Peyer's patch (tissue), 4 donors: ENCODE results near the gene NEU2.

ENCODE experiments used
- POLR2A ChIP-seq, 2 donors: fragments of 450-650 bp; IDR thresholded peaks; one replicate each; pipeline ENCODE4 v1.5.1; 2017; ENCODE audit warnings: antibody characterized with exemption in 2 of 2, mild to moderate bottlenecking in 2 of 2, moderate library complexity in 2 of 2
- TF ChIP-seq, protein P1 (sequence below), 6 experiments: fragments of 450-650 bp in 4 of 6; fragments of 200-600 bp in 2 of 6; sonication (generic) in 1 of 6; IDR thresholded peaks; one replicate each; pipeline ENCODE4 v1.5.1; 2017 to 2019; ENCODE audit warnings: antibody characterized with exemption in 6 of 6, mild to moderate bottlenecking in 3 of 6, moderate library complexity in 1 of 6

DNA sequence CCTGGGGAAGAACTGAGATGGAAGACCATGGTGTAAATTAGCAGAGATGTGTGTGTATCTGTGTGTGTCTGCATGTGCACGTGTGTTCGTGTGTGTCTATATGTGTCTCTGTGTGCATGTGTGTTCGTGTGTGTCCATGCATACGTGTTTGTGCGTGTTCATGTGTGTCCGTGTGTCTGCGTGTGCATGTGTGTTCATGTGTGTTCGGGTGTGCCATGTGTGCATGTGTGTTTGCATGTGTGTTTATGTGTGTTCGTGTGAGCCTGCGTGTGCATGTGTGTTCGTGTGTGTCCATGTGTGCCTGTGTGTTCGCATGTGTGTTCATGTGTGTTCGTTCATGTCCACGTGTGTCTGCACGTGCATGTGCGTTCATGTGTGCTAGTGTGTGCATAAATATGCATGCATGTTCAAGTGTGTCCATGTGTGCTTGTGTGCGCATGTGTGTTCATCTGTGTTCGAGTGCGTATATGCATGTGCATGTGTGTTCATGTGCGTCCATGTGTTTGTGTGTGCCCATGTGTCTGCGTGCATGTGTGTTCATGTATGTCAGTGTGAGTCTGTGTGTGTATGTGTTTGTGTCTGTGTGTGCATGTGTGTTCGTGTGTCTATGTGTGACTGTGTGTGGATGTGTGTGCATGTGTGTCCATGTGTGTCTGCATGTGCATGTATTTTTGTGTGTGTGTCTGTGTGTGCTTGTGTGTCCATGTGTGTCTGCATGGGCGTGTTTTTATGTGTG, 3.1 kb downstream of the NEU2 start:
- TF ChIP-seq POLR2A (IDR thresholded peaks at IDR 0.05): no peak
- TF ChIP-seq, protein P1, sequence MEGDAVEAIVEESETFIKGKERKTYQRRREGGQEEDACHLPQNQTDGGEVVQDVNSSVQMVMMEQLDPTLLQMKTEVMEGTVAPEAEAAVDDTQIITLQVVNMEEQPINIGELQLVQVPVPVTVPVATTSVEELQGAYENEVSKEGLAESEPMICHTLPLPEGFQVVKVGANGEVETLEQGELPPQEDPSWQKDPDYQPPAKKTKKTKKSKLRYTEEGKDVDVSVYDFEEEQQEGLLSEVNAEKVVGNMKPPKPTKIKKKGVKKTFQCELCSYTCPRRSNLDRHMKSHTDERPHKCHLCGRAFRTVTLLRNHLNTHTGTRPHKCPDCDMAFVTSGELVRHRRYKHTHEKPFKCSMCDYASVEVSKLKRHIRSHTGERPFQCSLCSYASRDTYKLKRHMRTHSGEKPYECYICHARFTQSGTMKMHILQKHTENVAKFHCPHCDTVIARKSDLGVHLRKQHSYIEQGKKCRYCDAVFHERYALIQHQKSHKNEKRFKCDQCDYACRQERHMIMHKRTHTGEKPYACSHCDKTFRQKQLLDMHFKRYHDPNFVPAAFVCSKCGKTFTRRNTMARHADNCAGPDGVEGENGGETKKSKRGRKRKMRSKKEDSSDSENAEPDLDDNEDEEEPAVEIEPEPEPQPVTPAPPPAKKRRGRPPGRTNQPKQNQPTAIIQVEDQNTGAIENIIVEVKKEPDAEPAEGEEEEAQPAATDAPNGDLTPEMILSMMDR (IDR thresholded peaks at IDR 0.05): no peak
